Mucosa of stomach (tissue), 1 donor: ENCODE measurements around the gene CMTM7.

Experiments used
- H3K27me3 ChIP-seq: one replicate; pipeline ENCODE4 v1.7.0; 2013; ENCODE audit warnings: mild to moderate bottlenecking, low read length; ENCODE audit not compliant: control insufficient read depth, insufficient read depth
- H3K36me3 ChIP-seq: one replicate; pipeline ENCODE4 v1.7.0; 2013; ENCODE audit warnings: low read length; ENCODE audit not compliant: control insufficient read depth, insufficient read depth
- H3K4me1 ChIP-seq: one replicate; pipeline ENCODE4 v1.7.0; 2013; ENCODE audit warnings: mild to moderate bottlenecking, low read length; ENCODE audit not compliant: control insufficient read depth, insufficient read depth
- H3K4me3 ChIP-seq: one replicate; pipeline ENCODE4 v1.7.0; 2013; ENCODE audit warnings: low read length
- H3K9ac ChIP-seq: one replicate; pipeline ENCODE4 v1.7.0; 2013; ENCODE audit warnings: mild to moderate bottlenecking, low read length, moderate library complexity
- H3K9me3 ChIP-seq: one replicate; pipeline ENCODE4 v1.7.0; 2013; ENCODE audit warnings: mild to moderate bottlenecking, low read length, moderate library complexity; ENCODE audit not compliant: control insufficient read depth
- donor health status: Pancreatic carcinoma.

Gene CMTM7

DNA sequence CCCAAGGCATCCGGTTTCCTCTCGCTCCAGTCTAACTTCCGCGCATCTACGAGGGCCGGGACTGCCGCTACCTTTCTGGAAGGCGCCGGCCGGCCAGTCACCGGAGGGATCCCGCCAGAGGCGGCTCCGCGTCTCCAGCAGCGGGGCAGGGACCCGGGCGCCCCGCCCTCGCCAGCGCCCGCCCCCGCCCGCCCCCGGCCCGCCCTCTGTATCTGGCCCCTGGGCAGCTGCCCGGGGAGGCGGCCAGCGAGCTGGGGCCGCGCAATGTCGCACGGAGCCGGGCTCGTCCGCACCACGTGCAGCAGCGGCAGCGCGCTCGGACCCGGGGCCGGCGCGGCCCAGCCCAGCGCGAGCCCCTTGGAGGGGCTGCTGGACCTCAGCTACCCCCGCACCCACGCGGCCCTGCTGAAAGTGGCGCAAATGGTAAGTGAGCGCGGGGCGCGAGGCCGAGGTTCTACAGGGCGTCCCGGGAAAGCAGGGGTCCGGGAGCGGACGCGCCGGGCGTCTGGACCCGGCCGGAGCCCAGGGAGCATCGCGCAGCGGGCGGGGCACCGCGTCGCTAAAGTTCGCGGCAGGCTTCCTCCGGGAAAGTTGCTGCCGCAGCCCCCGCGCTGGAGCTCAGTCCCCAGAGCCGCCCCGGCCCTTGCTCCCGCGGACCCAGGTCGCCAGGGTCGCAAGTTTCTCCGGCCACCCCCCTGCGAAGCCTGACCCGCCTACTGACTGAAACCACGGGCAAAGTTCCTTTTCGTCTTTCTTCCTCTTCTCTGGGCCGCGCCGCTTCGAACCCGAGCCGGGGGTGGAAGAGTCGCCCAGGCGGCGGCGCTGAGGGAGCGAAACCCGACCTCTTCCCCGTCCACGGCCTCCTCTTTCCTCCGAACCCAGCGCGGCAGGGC lies at the start of gene CMTM7:
CMTM7 (plus strand) TSS at position 211 of the 893 bp plus-strand sequence; CDS start at position 265, 54 bp downstream.
- Histone ChIP-seq H3K9ac (peak within 1 kb of the TSS; percentile 65), H3K27me3 (no peaks in the 10 kb centered on the region), H3K4me3 (peak within 1 kb of the TSS; percentile 49), H3K4me1 (no peaks in the 10 kb centered on the region), H3K9me3 (no peaks in the 10 kb centered on the region), H3K36me3 (no peaks in the 10 kb centered on the region)

GRCh38 chr3:32347343-32348125 lies 44.1 kb upstream of the CMTM7 start:
- Histone ChIP-seq H3K4me1 (no peaks in the 10 kb centered on the region), H3K4me3 (no peak overlapping the region), H3K9me3 (no peaks in the 10 kb centered on the region), H3K27me3 (no peaks in the 10 kb centered on the region), H3K9ac (no peak overlapping the region), H3K36me3 (no peaks in the 10 kb centered on the region)

GRCh38 chr3:32349184-32349583 lies 42.5 kb upstream of the CMTM7 start:
- no peak overlapping the region for H3K9ac ChIP-seq
- no peak overlapping the region for H3K4me3 ChIP-seq
- H3K36me3 ChIP-seq: no peaks in the 10 kb centered on the region
- H3K4me1 ChIP-seq: no peaks in the 10 kb centered on the region
- no peaks in the 10 kb centered on the region for H3K27me3 ChIP-seq
- H3K9me3 ChIP-seq: no peaks in the 10 kb centered on the region

GRCh38 chr3:32352563-32352962 lies 39.1 kb upstream of the CMTM7 start:
- H3K27me3 ChIP-seq: no peaks in the 10 kb centered on the region

DNA sequence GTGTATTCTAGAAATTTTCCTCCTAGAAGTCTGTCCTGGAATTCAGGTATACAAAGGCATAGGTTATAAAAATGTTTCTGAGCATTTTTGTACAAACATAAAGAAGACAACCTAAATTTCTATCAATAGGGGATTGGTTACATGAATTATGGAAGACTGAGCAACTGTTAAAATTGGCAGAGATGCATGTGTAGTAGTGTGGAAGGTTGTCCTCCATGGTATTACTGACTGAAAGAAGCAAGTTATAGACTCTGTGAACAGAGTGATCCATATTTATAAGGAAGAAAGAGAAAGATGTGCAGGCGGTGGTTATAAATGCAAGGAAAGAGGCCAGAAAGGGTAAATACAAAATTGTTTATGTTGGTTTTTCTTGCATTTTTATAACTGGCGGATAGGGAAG lies 38.3 kb upstream of the CMTM7 start:
- H3K9ac ChIP-seq: no peak overlapping the region
- no peak overlapping the region for H3K4me3 ChIP-seq
- H3K9me3 ChIP-seq: no peaks in the 10 kb centered on the region
- no peaks in the 10 kb centered on the region for H3K36me3 ChIP-seq
- no peaks in the 10 kb centered on the region for H3K27me3 ChIP-seq
- H3K4me1 ChIP-seq: peaks cover 9% of the 10 kb centered on the region

More at GRCh38 chr3:32352563-32352962, 39.1 kb upstream of the CMTM7 start:
- peaks cover 9% of the 10 kb centered on the region for H3K4me1 ChIP-seq
- H3K9ac ChIP-seq: no peak overlapping the region
- no peaks in the 10 kb centered on the region for H3K36me3 ChIP-seq
- no peak overlapping the region for H3K4me3 ChIP-seq
- H3K9me3 ChIP-seq: no peaks in the 10 kb centered on the region

DNA sequence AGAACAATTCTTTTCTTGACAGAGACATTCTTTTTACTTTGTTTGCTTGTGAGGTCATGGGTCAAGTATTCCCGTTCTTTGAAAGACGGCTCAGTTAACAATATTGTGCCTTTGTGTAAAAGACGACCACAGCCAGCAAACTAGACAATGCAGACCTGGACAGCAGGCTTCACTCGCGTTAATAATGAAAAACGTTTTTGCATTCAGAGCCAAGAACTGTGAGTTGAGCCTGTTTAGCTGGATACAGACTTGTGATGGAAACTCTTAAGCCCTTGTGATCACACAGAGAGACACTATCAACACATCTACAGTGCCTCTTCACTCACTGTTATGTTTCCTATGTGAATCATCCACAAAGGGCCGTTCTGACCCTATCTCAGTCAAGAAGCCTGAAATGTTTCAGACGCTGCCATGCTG lies 37.3 kb upstream of the CMTM7 start:
- Histone ChIP-seq H3K4me3 (no peak overlapping the region), H3K4me1 (peaks cover 9% of the 10 kb centered on the region), H3K36me3 (no peaks in the 10 kb centered on the region), H3K27me3 (no peaks in the 10 kb centered on the region), H3K9ac (no peak overlapping the region), H3K9me3 (no peaks in the 10 kb centered on the region)

DNA sequence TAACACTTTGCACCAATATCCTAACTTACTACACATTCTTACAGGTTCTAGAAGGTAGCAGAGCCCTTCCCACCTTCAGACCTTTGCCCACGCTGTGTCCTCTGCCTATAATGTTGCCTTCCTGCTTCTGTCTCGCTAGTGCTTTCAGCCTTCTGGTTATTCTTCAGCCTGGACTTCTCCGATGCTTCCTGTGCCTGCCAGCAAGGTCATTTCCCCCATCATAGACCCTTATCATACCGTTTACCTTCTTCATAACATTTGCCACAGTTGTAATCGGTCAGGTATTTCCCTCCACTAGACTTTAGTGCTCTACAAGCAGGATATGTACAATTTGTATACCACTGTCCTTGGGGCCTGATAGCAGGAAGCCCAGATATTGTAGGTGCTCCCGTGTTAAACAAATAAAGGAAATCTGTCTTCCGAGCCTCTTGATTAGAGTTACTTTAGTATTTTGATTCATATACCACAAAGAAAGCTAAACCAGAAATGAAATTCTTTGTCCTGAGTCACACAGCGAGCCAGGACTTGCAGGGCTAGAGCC lies 35.8 kb upstream of the CMTM7 start:
- Histone ChIP-seq H3K4me1 (peaks cover 9% of the 10 kb centered on the region), H3K36me3 (no peaks in the 10 kb centered on the region), H3K9me3 (no peaks in the 10 kb centered on the region), H3K4me3 (no peak overlapping the region), H3K9ac (no peak overlapping the region), H3K27me3 (no peaks in the 10 kb centered on the region)

GRCh38 chr3:32359766-32360492 lies 31.7 kb upstream of the CMTM7 start:
- H3K36me3 ChIP-seq: no peaks in the 10 kb centered on the region
- H3K27me3 ChIP-seq: no peaks in the 10 kb centered on the region
- no peaks in the 10 kb centered on the region for H3K9me3 ChIP-seq
- H3K9ac ChIP-seq: no peak overlapping the region
- peaks cover 9% of the 10 kb centered on the region for H3K4me1 ChIP-seq
- H3K4me3 ChIP-seq: no peak overlapping the region

DNA sequence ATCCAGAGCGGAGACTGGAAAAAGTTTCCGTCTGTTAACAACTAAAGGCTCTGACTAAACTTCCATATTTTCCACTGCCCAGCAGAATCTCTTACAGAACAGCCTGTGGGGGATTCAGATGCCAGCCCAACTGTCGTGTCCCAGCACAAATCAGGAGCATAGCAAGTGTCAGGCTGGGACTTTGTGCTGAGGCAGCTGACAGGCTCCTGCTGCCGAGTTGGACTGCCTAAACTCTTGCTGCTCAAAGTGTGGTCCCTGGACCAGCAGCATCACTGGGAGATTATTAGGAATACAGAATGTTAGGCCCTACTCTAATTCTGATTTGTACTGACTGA lies 31.2 kb upstream of the CMTM7 start:
- Histone ChIP-seq H3K9ac (no peak overlapping the region), H3K27me3 (no peaks in the 10 kb centered on the region), H3K4me1 (peaks cover 9% of the 10 kb centered on the region), H3K9me3 (no peaks in the 10 kb centered on the region), H3K36me3 (no peaks in the 10 kb centered on the region), H3K4me3 (no peak overlapping the region)

DNA sequence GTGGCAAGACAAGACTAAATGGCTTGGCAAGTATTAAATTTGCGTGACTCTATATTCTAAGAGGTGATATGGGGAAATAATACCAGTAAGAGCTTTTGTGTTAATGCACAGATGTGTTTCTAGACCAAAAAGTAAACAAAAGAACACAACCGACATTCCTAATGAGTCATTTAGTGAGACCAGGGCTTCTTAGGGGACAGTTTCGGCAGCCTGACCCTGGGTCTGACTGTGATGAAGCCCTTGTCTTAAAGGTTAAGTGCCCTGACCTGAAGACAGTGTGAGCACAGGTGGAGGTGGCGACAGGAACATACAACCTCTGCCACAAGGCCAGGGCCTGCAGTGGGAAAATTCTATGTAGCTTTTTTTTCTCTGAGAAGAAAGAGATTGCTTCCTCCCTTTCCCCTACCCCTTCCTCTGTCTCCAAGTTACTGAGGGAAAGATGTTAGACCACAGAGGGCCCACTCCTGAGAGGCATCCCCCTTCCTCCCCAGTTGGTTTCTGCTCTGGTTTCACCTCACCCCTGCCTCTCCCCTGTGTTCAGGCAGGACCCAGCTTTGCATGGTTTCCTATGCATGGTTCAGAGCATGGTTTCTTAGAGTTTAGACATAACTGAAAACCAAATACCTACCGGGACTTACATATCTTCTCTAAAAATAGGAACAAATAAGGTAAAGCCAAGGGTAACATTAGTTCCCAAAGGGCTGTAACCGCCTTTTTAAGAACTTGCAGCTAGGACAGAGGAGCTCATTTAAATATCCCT lies 24.8 kb upstream of the CMTM7 start:
- no peak overlapping the region for H3K4me3 ChIP-seq

DNA sequence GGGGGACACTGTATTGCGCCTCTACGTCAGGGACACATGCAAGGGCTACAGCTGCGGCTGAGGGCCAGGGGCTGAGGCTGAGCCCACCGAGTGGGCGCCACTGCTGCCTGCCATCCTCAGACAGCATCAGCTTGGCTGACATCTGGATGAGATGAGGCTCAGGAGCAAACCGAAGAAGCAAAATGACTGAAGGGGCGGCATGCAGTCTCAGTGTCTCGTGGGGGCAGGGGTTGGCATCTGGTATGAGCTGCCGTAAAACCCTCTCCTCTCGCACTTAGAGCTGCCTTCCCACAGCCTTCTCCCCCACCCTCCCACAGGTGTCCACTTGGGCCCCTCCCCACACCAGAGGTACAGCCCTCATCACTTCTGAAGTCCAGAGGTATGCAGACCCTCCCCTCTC lies 24.2 kb upstream of the CMTM7 start:
- no peak overlapping the region for H3K9ac ChIP-seq
- H3K9me3 ChIP-seq: no peaks in the 10 kb centered on the region
- H3K4me3 ChIP-seq: no peak overlapping the region
- H3K4me1 ChIP-seq: no peaks in the 10 kb centered on the region
- no peaks in the 10 kb centered on the region for H3K36me3 ChIP-seq
- no peaks in the 10 kb centered on the region for H3K27me3 ChIP-seq

More for the DNA sequence above, 24.8 kb upstream of the CMTM7 start:
- H3K9ac ChIP-seq: no peak overlapping the region
- no peaks in the 10 kb centered on the region for H3K27me3 ChIP-seq
- H3K36me3 ChIP-seq: no peaks in the 10 kb centered on the region
- no peaks in the 10 kb centered on the region for H3K4me1 ChIP-seq
- no peaks in the 10 kb centered on the region for H3K9me3 ChIP-seq
